Measurements from ENCODE around the gene MEX3D. TPM values are rescaled to one million over a fixed set of nuclear protein-coding genes. Genes with fewer than 3 reads are reported as not detected.

MEX3D gene
- total RNA-seq, 1 donor from 2014 or later: 43.4 TPM

DNA sequence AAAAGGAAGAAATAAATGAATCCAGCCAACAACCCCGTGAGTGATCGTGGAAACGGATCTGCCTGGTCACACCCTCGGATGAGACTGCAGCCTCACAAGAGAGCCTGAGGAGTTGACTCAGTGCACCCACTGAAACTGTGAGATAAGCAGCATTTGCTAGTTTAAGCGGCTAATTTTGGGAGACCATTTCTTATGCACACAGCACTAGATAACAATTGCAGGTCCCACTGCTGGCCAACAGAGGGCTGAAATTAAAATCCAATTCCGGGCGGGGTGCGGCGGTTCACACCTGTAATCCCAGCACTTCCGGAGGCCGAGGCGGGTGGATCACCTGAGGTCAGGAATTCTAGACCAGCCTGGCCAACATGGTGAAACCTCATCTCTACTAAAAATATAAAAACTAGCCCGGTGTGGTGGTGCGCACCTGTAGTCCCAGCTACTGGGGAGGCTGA lies 33.5 kb upstream of the MEX3D start:
- Histone ChIP-seq H3K4me3 (ENCODE audit: low read depth, low read length) (no peak overlapping the region), H3K27me3 (ENCODE audit: control insufficient read depth, insufficient read depth, low read length) (no peaks in the 10 kb centered on the region), H3K36me3 (ENCODE audit: control insufficient read depth, insufficient read depth, low read length) (peaks cover 16% of the 10 kb centered on the region)
- FAIRE-seq (no peak), DNase-seq (ENCODE audit: low read depth) (no peak)
- TF ChIP-seq, protein P1, sequence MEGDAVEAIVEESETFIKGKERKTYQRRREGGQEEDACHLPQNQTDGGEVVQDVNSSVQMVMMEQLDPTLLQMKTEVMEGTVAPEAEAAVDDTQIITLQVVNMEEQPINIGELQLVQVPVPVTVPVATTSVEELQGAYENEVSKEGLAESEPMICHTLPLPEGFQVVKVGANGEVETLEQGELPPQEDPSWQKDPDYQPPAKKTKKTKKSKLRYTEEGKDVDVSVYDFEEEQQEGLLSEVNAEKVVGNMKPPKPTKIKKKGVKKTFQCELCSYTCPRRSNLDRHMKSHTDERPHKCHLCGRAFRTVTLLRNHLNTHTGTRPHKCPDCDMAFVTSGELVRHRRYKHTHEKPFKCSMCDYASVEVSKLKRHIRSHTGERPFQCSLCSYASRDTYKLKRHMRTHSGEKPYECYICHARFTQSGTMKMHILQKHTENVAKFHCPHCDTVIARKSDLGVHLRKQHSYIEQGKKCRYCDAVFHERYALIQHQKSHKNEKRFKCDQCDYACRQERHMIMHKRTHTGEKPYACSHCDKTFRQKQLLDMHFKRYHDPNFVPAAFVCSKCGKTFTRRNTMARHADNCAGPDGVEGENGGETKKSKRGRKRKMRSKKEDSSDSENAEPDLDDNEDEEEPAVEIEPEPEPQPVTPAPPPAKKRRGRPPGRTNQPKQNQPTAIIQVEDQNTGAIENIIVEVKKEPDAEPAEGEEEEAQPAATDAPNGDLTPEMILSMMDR (IDR thresholded peaks at IDR 0.05; ENCODE audit: insufficient read depth, low read length, severe bottlenecking): peak; percentile 7

DNA sequence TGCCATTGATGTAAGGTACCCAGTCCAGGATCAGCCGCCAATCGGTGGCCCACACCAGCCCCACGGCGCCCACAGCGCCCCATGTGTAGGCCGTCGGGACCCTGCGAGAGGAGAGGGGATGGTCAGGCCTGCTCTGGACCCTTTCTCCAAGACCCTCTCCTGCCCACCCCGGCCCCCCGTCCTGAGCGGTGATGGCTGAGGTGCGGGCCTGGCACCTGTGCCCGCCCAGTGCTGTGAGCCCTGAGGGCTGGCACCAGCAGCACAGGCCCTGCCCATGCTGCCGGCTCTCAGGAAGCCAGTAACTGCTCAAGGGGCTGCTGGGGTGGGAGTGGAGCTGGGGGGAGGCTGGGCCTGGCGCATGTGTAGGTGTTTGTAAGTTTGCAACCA lies 31.3 kb upstream of the MEX3D start:
- Histone ChIP-seq H3K36me3 (ENCODE audit: control insufficient read depth, insufficient read depth, low read length) (peaks cover 18% of the 10 kb centered on the region), H3K27me3 (ENCODE audit: control insufficient read depth, insufficient read depth, low read length) (no peaks in the 10 kb centered on the region), H3K4me3 (ENCODE audit: low read depth, low read length) (no peak overlapping the region)
- FAIRE-seq: no peak
- DNase-seq (ENCODE audit: low read depth): no peak
- TF ChIP-seq, protein P1 (IDR thresholded peaks at IDR 0.05; ENCODE audit: insufficient read depth, low read length, severe bottlenecking): no peak

DNA sequence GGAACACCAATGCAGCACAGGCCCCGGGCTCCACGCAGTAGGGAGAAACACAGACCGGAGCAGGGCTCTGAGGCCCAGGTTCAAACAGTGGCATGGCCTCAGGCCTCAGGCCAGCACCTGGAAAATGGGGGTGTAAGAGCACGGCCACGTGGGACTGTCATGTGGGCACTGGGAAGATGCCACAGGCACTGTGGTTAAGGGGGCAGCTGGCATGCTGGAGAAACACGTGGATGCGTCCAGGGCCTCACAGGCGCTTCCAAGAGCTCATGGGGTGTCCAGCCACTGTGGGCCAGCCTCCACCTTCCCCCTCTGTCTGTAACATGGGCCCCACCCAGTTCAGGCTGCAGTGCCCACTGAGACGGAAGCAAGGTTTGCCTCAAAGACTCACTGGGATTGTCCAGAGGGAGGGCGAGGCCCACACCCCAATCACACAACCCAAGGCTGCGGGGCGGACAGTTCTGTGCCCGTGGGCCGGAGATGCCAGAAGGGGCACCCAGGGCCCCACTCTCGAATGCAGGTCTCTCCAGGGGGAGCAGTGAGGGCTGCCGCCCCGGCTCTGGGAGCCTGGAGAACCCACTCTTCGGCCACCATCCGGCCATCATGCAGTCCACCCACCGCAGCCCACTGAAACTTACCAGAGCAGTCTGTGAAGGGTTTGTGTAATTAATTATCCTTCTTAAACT lies 30.8 kb upstream of the MEX3D start:
- H3K36me3 ChIP-seq (ENCODE audit: control insufficient read depth, insufficient read depth, low read length): peaks cover 18% of the 10 kb centered on the region
- FAIRE-seq (no peak), DNase-seq (ENCODE audit: low read depth) (no peak)
- H3K4me3 ChIP-seq (ENCODE audit: low read depth, low read length): no peak overlapping the region
- TF ChIP-seq, protein P1 (IDR thresholded peaks at IDR 0.05; ENCODE audit: insufficient read depth, low read length, severe bottlenecking): no peak
- no peaks in the 10 kb centered on the region for H3K27me3 ChIP-seq (ENCODE audit: control insufficient read depth, insufficient read depth, low read length)

DNA sequence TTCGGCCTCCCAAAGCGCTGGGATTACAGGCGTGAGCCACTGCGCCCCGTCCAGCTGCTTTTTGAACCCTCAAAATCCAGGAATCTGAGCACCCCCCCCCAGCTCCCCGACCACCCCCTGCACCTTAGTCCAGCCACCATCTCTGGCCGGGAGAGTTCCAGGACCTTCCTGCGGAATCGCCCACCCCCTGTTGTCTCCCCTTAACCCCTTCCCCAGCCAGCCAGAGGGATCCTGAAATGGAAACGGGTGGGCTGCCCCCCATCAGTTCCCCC lies 25.3 kb upstream of the MEX3D start:
- TF ChIP-seq, protein P1 (IDR thresholded peaks at IDR 0.05; ENCODE audit: insufficient read depth, low read length, severe bottlenecking): no peak
- FAIRE-seq: no peak
- DNase-seq (ENCODE audit: low read depth): no peak
- H3K36me3 ChIP-seq (ENCODE audit: control insufficient read depth, insufficient read depth, low read length): peaks cover 1% of the 10 kb centered on the region
- peak overlapping the region; percentile 51 for H3K4me3 ChIP-seq (ENCODE audit: low read depth, low read length)
- no peaks in the 10 kb centered on the region for H3K27me3 ChIP-seq (ENCODE audit: control insufficient read depth, insufficient read depth, low read length)

DNA sequence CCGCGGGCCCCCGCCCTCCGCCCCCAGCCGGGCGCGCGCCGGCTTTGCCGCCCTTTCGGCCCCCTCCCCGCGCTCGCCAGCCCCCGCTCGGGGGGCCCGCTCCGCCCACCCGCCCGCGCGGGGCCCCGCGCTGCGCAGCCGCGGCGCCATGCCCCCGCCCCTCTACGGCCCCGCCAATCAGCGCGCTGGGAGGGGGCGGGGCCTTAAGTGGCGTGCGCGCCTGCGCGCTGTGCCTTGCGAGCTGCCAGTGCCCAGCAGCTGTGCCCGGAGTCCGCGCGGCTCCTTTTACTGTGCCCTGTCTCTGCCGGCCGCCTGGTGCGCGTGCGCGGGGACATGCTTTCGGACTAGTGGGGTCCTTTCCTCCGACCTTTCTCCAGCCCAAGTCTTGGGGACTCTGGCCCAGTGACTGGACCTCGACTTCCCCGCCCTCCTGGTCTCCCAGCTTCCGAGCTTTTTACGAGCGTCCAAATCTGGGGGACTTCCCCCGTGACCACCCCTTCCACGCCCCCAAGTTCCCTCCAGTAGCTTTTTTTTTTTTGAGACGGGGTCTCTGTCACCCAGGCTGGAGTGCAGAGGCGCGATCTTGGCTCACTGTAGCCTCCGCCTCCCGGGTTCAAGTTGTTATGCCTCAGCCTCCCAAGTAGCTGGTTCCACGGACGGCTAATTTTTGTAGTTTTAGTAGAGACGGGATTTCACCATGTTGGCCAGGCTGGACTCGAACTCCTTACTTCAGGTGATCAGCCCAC lies 24.8 kb upstream of the MEX3D start, which contains the start of gene MBD3:
Gene MBD3 (minus strand): TSS at position 111 of the 746 bp plus-strand sequence. CDS start 234 bp downstream, outside the sequence.
- no peak for FAIRE-seq
- Histone ChIP-seq H3K36me3 (ENCODE audit: control insufficient read depth, insufficient read depth, low read length) (peaks cover 1% of the 10 kb centered on the region), H3K4me3 (ENCODE audit: low read depth, low read length) (peak within 1 kb of the TSS; percentile 96), H3K27me3 (ENCODE audit: control insufficient read depth, insufficient read depth, low read length) (no peaks in the 10 kb centered on the region)
- peak; percentile 78 for DNase-seq (ENCODE audit: low read depth)
- TF ChIP-seq, protein P1 (IDR thresholded peaks at IDR 0.05; ENCODE audit: insufficient read depth, low read length, severe bottlenecking): no peak

Measured in bronchial epithelial cell (primary cell).